ENCODE data around the gene PIKFYVE. TPM values are rescaled to one million over a fixed set of nuclear protein-coding genes. Genes with fewer than 3 reads are reported as not detected.
A peak's percentile ranks its signal among the peaks of the same experiment; 100 is the strongest.
"Not testable (repeated sequence)": the region's sequence is repeated elsewhere in the genome, so short reads cannot be mapped to it uniquely, and the experiment has no call there.

PIKFYVE gene
- total RNA-seq, 1 experiment from 2014 or later: 26.4 TPM

DNA sequence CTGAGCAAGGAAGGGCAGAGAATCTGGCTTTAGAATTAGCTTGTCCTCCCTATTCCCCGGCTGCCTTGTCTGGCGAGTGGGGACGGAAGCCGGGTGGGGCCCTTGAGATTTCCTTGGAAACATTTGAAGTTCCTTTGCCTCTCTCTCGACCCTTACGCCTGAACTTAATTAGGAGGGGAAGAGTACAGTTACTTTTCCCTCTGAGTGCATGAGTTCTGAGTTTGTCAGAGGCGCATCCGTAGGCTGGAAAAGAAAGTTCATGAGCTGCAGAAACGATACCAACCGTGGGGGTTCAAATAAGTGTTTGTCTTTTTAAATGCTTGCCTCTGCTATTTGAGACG, 468 bp downstream of the PIKFYVE start:
- Mint-ChIP-seq H3K9me3 (ENCODE audit: low read depth, unreplicated experiment) (peaks cover 4% of the 10 kb centered on the region), H3K36me3 (ENCODE audit: insufficient read depth, unreplicated experiment) (peaks cover 21% of the 10 kb centered on the region), H3K27ac (ENCODE audit: unreplicated experiment) (peak overlapping the region; percentile 84), H3K27me3 (ENCODE audit: unreplicated experiment) (no peaks in the 10 kb centered on the region), H3K4me1 (ENCODE audit: low read depth, unreplicated experiment) (peaks cover 24% of the 10 kb centered on the region), H3K4me3 (ENCODE audit: low read depth, unreplicated experiment) (peak overlapping the region; percentile 90)
- BruUV-seq (replicated peaks): no TSS peak
- CTCF ChIA-PET: interaction anchor here (1.1 to 2.6 kb wide), 2 partner anchors 12 to 91 kb away, joined by 4 to 14 read pairs; partner anchors contain the start of gene IDH1
- intact Hi-C loops (cut with micrococcal nuclease; ENCODE audit: unreplicated experiment): no loop called here
- TF ChIP-seq, protein P1, sequence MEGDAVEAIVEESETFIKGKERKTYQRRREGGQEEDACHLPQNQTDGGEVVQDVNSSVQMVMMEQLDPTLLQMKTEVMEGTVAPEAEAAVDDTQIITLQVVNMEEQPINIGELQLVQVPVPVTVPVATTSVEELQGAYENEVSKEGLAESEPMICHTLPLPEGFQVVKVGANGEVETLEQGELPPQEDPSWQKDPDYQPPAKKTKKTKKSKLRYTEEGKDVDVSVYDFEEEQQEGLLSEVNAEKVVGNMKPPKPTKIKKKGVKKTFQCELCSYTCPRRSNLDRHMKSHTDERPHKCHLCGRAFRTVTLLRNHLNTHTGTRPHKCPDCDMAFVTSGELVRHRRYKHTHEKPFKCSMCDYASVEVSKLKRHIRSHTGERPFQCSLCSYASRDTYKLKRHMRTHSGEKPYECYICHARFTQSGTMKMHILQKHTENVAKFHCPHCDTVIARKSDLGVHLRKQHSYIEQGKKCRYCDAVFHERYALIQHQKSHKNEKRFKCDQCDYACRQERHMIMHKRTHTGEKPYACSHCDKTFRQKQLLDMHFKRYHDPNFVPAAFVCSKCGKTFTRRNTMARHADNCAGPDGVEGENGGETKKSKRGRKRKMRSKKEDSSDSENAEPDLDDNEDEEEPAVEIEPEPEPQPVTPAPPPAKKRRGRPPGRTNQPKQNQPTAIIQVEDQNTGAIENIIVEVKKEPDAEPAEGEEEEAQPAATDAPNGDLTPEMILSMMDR (IDR thresholded peaks at IDR 0.05; ENCODE audit: unreplicated experiment): no peak
- no peak for DNase-seq

DNA sequence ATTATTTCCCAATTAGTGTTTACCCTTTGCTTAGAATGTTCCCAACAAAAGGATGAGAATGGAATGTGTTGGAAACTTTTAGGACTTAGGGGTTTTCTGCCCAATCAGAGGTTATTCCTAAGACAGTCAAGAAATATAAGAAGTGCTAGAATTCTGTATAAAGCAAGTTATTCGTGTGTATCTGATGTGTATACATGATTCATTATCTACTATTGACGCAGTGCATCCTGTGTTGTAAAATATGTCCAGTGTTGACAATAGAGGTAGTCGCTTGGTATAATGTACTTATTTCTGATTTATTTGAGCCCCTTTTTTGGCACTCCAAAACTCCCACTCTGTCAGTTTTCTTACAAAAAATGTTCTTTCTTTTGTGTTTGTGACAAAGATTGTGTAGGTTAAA, 881 bp downstream of the PIKFYVE start:
- TF ChIP-seq, protein P1 (IDR thresholded peaks at IDR 0.05; ENCODE audit: unreplicated experiment): no peak
- H3K27ac Mint-ChIP-seq (ENCODE audit: unreplicated experiment): peak overlapping the region; percentile 84
- peak overlapping the region; percentile 90 for H3K4me3 Mint-ChIP-seq (ENCODE audit: low read depth, unreplicated experiment)
- CTCF ChIA-PET: interaction anchor here (1.1 to 2.6 kb wide), 2 partner anchors 13 to 91 kb away, joined by 4 to 14 read pairs; partner anchors contain the start of gene IDH1
- H3K36me3 Mint-ChIP-seq (ENCODE audit: insufficient read depth, unreplicated experiment): peaks cover 21% of the 10 kb centered on the region
- BruUV-seq (replicated peaks): TSS peak; percentile 71
- no peaks in the 10 kb centered on the region for H3K27me3 Mint-ChIP-seq (ENCODE audit: unreplicated experiment)
- no peak for DNase-seq
- H3K9me3 Mint-ChIP-seq (ENCODE audit: low read depth, unreplicated experiment): peaks cover 3% of the 10 kb centered on the region
- peaks cover 24% of the 10 kb centered on the region for H3K4me1 Mint-ChIP-seq (ENCODE audit: low read depth, unreplicated experiment)
- intact Hi-C loops (cut with micrococcal nuclease; ENCODE audit: unreplicated experiment): no loop called here

GRCh38 chr2:208267526-208267925, 1.5 kb downstream of the PIKFYVE start:
- H3K9me3 Mint-ChIP-seq (ENCODE audit: low read depth, unreplicated experiment); H3K27me3 Mint-ChIP-seq (ENCODE audit: unreplicated experiment); H3K27ac Mint-ChIP-seq (ENCODE audit: unreplicated experiment); intact Hi-C loops (cut with micrococcal nuclease; ENCODE audit: unreplicated experiment); DNase-seq; BruUV-seq (replicated peaks): not testable (repeated sequence)
- CTCF ChIA-PET: interaction anchor here (0.6 to 2.6 kb wide), 3 partner anchors 13 to 71 kb away, joined by 3 to 14 read pairs (median 3); partner anchors contain the start of gene IDH1
- Mint-ChIP-seq H3K36me3 (ENCODE audit: insufficient read depth, unreplicated experiment) (peaks cover 21% of the 10 kb centered on the region), H3K4me1 (ENCODE audit: low read depth, unreplicated experiment) (peaks cover 24% of the 10 kb centered on the region), H3K4me3 (ENCODE audit: low read depth, unreplicated experiment) (peak overlapping the region; percentile 90)

DNA sequence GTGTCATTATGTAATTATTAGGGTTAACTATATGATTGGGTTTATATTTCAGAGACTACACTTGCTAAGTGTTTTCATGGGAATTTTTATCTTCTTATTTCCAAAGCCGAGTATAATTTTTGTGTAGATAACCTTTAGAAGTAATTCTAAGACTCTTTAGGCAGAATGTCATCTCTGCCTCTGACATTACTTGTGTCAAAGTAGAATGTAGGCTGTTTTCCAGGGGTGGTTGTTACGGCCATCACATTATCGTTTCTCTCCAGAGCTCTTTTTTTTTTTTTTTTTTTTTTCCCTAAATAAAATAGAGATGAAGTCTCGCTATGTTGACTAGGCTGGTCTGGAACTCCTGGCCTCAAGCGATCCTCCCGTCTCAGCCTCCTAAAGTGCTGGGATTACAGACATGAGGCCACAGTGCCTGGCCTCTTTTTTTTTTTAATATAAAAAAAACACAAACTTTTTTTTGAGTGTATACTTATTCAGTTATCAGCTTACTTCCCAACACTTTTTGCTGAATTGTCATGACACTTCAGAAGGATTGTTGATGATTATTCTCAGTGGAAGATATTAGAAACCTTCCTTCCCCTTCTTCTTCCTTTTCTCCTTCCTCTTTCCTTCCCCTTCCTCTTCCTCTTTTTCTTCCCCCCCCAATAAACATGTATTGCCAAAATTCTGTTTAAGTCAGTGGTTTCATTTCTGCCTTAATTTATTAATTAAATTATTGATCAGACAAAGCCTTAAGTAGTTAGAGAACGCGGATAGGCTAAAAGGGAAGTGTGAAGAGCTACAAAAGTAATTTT, 2.3 kb downstream of the PIKFYVE start:
- Mint-ChIP-seq H3K4me1 (ENCODE audit: low read depth, unreplicated experiment) (peaks cover 24% of the 10 kb centered on the region), H3K36me3 (ENCODE audit: insufficient read depth, unreplicated experiment) (peaks cover 21% of the 10 kb centered on the region), H3K27ac (ENCODE audit: unreplicated experiment) (no peak overlapping the region), H3K9me3 (ENCODE audit: low read depth, unreplicated experiment) (no peaks in the 10 kb centered on the region), H3K4me3 (ENCODE audit: low read depth, unreplicated experiment) (peak overlapping the region; percentile 90), H3K27me3 (ENCODE audit: unreplicated experiment) (no peaks in the 10 kb centered on the region)
- BruUV-seq (replicated peaks): no TSS peak
- intact Hi-C loops (cut with micrococcal nuclease; ENCODE audit: unreplicated experiment): no loop called here
- no peak for DNase-seq
- CTCF ChIA-PET: interaction anchor here (0.6 to 1.2 kb wide), 4 partner anchors 33 to 651 kb away, joined by 3 read pairs; no protein-coding TSS in a partner anchor
- TF ChIP-seq, protein P1 (IDR thresholded peaks at IDR 0.05; ENCODE audit: unreplicated experiment): no peak

- BruUV-seq (replicated peaks): no TSS peak
- Mint-ChIP-seq H3K4me1 (ENCODE audit: low read depth, unreplicated experiment) (peaks cover 24% of the 10 kb centered on the region), H3K36me3 (ENCODE audit: insufficient read depth, unreplicated experiment) (peaks cover 21% of the 10 kb centered on the region), H3K9me3 (ENCODE audit: low read depth, unreplicated experiment) (no peaks in the 10 kb centered on the region), H3K4me3 (ENCODE audit: low read depth, unreplicated experiment) (no peak overlapping the region), H3K27me3 (ENCODE audit: unreplicated experiment) (no peaks in the 10 kb centered on the region), H3K27ac (ENCODE audit: unreplicated experiment) (no peak overlapping the region)
- CTCF ChIA-PET: interaction anchor here (0.6 kb wide), 1 partner anchor 167 kb away, joined by 3 read pairs; no protein-coding TSS in a partner anchor
- TF ChIP-seq, protein P1 (IDR thresholded peaks at IDR 0.05; ENCODE audit: unreplicated experiment): no peak
- intact Hi-C loops (cut with micrococcal nuclease; ENCODE audit: unreplicated experiment): no loop called here
- no peak for DNase-seq
Observed at GRCh38 chr2:208269091-208269490, 3.0 kb downstream of the PIKFYVE start.
